HG03175 (cell line): ENCODE data around the gene FMN2.
"Not testable (repeated sequence)": the region's sequence is repeated elsewhere in the genome, so short reads cannot be mapped to it uniquely, and the experiment has no call there.

Source experiments
- ATAC-seq: cut with Tn5 transposase; IDR thresholded peaks from one replicate; pipeline ENCODE4 v1.9.1; 2021; ENCODE audit warnings: mild to moderate bottlenecking, moderate library complexity; ENCODE audit not compliant: unreplicated experiment

The FMN2 gene

GRCh38 chr1:240244968-240245628 lies 153.4 kb downstream of the FMN2 start:
- no peak for ATAC-seq

DNA sequence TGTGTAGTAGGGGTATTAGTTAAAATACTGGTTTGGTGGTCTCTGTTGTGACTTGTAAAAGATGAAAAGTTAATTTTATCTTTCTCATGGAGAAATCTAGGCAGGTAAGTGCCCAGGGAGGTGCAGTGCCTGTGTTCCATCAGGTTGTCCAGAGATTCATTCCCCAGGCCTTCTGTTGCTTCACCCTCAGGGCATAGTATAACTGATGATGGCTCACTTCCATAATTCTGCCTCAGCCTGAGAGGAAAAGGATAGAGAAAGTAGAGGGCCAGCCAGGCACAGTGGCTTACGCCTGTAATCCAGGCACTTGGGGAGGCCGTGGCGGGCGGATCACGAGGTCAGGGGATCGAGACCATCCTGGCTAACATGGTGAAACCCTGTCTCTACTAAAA lies 153.9 kb downstream of the FMN2 start:
- no peak for ATAC-seq

- no peak for ATAC-seq
Measured at GRCh38 chr1:240247899-240248298, 156.2 kb downstream of the FMN2 start.

DNA sequence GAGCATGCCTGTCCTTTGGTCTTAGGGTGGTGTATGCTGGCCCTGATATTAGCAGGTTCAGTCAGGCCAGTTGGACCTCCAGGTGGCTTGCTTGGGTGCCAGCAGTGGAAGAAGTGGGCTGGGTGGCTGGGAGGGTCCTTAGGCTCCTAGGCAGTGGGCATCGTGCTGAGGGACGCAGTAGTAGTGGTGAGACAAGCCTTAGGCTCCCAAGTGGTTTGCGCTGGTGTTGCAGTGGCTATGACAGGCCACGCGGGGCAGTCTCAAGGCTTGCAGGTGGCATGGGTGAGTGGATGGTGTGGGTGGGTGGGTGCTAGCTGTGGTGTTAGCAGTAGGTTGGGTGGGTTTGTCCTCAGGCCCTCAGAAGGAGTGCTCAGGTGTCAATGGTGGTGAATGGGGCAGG lies 162.3 kb downstream of the FMN2 start:
- no peak for ATAC-seq

GRCh38 chr1:240254778-240255291 lies 163.2 kb downstream of the FMN2 start:
- no peak for ATAC-seq

GRCh38 chr1:240255922-240256321 lies 164.2 kb downstream of the FMN2 start:
- no peak for ATAC-seq

DNA sequence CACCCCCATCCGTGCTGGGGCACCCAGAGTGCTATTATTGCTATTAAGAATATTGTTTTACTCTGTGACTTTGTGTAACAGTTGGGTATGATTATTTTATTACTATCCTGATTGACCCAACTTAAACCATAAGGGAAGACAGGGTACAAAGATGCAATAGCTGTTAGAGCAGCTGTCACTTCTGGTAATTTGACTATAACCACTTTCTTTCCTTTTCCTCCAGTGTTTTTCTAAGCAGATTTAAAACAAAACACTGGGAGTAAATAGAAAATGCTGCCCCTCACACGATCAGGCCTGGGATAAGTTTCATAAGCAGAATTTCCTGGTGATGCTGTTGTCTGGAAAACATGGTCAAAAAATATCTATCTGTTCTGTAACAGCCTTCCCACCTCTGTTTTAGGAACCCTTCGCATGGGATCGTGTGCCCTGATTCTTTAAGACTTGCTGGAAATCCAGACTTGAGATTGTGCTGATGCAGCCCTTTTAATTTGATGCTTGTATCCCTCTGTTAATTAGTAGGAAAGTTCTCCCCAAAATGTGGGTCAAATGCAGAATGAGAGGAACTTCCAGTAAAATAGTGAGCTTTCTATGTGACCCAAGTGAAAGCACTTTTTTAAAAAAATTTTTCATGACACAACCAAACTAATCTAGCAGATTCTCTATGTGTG lies 165.3 kb downstream of the FMN2 start:
- ATAC-seq: no peak

GRCh38 chr1:240258910-240259309 lies 167.2 kb downstream of the FMN2 start:
- no peak for ATAC-seq

DNA sequence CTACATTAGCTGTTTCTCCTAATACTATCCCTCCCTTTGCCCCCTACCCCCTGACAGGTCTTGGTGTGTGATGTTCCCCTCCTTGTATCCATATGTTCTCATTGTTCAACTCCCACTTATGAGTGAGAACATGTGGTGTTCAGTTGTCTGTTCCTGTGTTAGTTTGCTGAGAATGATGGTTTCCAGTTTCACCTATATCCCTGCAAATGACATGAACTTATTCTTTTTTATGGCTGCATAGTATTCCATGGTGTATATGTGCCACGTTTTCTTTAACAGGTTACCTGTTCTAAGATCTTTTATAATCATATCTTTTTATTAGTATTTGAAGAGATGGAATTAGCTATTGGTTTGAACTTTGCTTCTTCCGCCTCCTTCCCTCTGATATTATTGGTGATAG lies 172.8 kb downstream of the FMN2 start:
- ATAC-seq: not testable (repeated sequence)

DNA sequence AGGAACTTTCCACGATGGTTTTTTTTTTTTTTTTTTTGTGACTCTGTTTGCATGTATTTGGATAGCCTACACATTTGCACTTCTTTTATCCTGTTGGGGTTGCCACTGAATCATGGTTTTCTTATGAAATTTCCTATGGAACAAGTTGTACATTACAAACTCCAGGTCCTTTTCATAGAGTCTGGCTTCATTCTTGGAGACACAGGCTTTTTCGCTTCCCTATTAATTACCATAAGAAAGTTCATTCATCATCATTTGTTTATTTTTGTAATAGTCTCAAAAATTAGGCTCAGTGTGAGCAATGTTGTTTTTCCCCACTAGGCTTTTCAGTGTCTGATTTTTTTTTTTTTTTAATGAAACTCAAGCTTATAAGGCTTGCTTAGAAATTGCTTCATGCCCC lies 179.4 kb downstream of the FMN2 start:
- ATAC-seq: no peak

DNA sequence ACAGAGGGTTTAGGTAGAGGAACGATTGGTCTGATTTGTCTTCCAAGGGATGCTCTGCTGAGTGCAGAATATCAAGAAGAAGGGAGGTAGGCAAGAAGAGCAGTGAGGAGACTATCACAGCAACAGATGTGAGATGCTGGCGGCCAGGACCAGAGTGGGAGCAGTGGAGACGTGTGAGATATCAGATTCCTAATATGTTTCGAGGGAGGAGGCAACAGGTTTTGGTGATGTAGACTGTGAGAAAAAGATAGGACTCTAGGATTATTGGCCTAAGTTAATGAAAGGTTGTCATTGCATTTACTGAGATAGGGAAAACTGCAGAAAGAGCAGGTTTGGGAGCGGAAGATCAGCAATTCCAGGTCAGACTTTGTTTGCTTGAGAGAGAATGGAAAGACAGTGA lies 182.9 kb downstream of the FMN2 start:
- ATAC-seq: no peak

GRCh38 chr1:240275219-240275618 lies 183.5 kb downstream of the FMN2 start:
- ATAC-seq: not testable (repeated sequence)

DNA sequence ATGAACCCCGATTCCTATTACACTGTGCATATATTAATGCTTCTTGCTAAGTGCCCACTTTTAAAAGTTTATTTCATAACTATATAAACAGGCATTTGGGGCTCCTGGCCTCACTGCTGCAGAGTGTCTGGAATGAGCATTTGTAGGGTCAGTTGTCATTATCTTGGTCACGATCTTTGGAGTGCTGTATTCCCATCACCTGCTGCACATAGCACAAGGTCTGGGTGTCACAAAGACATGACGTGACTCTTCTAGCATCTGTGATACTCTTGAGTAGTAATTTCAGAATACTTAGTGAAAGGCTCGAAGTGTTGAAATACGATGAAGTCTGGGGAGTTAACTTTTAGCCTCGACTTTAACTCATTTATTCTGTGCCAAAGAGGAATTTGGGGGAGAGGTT lies 186.4 kb downstream of the FMN2 start:
- ATAC-seq: no peak

DNA sequence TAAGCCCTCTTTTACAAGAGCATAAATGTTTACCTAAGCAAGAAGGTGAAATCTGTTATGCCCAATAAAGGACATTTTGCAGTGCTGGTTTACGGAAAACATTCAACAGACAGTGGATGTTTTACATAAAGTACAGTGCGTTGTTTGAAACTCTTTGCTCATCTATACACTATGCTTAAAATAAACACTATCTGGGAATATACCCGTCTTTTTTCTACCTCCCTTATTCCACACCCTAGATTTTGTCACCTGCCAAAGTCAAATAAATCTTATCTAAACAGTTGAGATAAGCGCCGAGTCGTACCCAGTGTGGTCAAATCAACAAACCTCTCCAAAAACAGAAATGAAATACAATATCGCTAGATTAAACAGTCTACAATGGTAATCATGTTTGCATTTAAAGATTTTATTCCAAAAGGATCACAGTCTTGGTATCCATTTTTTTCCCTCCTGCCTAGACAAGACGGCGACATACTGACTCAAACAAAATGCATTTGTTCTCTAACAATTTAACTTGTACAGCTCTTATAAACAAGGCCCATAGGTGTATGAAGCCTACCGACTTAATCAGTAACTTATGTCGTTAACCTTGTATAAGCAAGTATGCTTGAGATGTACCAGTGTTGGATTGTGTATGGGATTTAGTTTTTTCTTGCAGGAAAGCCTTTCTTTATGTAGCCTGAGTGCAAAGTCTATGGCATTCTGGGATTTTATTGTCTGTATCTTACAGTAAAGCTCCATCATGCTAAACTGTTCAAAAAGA lies 189.1 kb downstream of the FMN2 start:
- ATAC-seq: no peak

- no peak for ATAC-seq
Measured at GRCh38 chr1:240282061-240282830, 190.6 kb downstream of the FMN2 start.

- ATAC-seq: no peak
Measured at GRCh38 chr1:240284656-240285414, 193.2 kb downstream of the FMN2 start.

DNA sequence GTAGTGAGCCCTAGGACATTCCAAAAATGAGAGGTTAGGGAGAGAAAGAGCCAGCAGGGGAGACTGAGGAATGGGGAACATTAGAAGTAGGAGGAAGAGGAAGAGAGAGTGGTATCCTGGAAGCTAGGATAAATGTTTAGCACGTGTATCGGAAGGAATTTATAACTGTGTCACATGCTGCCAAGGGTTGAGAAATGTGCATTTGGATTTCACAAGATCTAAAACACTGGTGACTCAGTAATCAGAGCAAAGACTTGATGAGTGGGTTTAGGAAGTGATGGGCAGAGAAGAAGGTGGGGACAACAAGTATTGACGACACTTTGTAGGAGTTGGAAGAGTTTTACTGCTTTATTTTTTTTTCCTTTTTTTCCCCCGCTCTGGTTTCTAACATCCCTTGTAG lies 193.9 kb downstream of the FMN2 start:
- ATAC-seq: no peak

GRCh38 chr1:240287722-240288121 lies 196.0 kb downstream of the FMN2 start:
- ATAC-seq: no peak

- ATAC-seq: no peak
Measured at GRCh38 chr1:240293706-240294105, 202.0 kb downstream of the FMN2 start.

- ATAC-seq: no peak
Measured at GRCh38 chr1:240294566-240294965, 202.9 kb downstream of the FMN2 start.
